HEK293T (cell line): ENCODE measurements around the gene ZSWIM5.
"Not testable (repeated sequence)": the region's sequence is repeated elsewhere in the genome, so short reads cannot be mapped to it uniquely, and the experiment has no call there.

Experiments
- ARNT ChIP-seq: fragments of 450-650 bp; IDR thresholded peaks from 2 replicates; pipeline ENCODE4 v1.6.1; 2017; ENCODE audit warnings: mild to moderate bottlenecking
- BHLHE40 ChIP-seq: fragments of 450-650 bp; IDR thresholded peaks from 2 replicates; pipeline ENCODE4 v1.6.1; 2016; ENCODE audit warnings: mild to moderate bottlenecking, moderate library complexity, borderline replicate concordance
- CTBP1 ChIP-seq: fragments of 450-650 bp; IDR thresholded peaks from 2 replicates; pipeline ENCODE4 v1.6.1; 2016; ENCODE audit warnings: borderline replicate concordance
- FOXM1 ChIP-seq: fragments of 450-650 bp; IDR thresholded peaks from 2 replicates; pipeline ENCODE4 v1.6.1; 2017; ENCODE audit warnings: mild to moderate bottlenecking, borderline replicate concordance
- PKNOX1 ChIP-seq: fragments of 450-650 bp; IDR thresholded peaks from 2 replicates; pipeline ENCODE4 v1.6.1; 2016
- SP1 ChIP-seq: fragments of 450-650 bp; IDR thresholded peaks from 2 replicates; pipeline ENCODE4 v1.6.1; 2017
- SUZ12 ChIP-seq: fragments of 450-650 bp; IDR thresholded peaks from 2 replicates; pipeline ENCODE4 v1.6.1; 2016; ENCODE audit warnings: mild to moderate bottlenecking

GRCh38 chr1:45246359-45246758 lies 40.0 kb upstream of the ZSWIM5 start:
- not testable (repeated sequence) for TF ChIP-seq SP1, ARNT, PKNOX1, BHLHE40, SUZ12, FOXM1, CTBP1
